ENCODE results near the gene TMEM171.

The TMEM171 gene

DNA sequence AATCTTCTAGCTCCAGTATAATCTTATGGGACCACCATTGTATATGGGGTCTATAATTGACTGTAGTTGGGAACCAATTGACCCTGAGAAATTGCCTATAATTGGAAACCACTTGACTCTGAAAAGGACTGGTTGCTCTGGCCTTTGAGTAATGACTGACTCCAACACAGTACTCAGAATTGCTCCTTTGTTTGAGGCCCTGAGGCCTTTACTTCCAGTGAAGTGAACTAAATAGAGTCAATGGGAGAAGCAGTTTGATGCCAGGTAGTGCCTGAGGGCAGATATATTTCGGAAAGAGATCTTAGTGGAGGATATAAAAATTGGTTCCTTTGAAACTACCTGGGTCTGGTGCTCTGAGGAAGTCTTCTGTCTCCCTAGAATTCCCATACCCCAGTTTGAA lies 16.0 kb upstream of the TMEM171 start:
- Histone ChIP-seq H3K4me1 (ENCODE audit: control insufficient read depth in 2 of 2, insufficient read depth in 2 of 2, low read length in 2 of 2) (no peaks in the 10 kb centered on the region), H3K9me3 (ENCODE audit: control insufficient read depth in 2 of 2, low read length in 2 of 2) (no peaks in the 10 kb centered on the region), H3K9ac (ENCODE audit: low read depth in 1 of 2, low read length in 2 of 2) (no peak overlapping the region), H3K4me3 (ENCODE audit: low read length in 2 of 2) (no peak overlapping the region), H3K27ac (ENCODE audit: low read depth in 2 of 2, low read length in 2 of 2) (no peak overlapping the region), H3K27me3 (ENCODE audit: control insufficient read depth in 2 of 2, insufficient read depth in 2 of 2, low read length in 2 of 2) (no peaks in the 10 kb centered on the region), H3K36me3 (ENCODE audit: control insufficient read depth in 2 of 2, insufficient read depth in 2 of 2, low read length in 2 of 2) (no peaks in the 10 kb centered on the region)

DNA sequence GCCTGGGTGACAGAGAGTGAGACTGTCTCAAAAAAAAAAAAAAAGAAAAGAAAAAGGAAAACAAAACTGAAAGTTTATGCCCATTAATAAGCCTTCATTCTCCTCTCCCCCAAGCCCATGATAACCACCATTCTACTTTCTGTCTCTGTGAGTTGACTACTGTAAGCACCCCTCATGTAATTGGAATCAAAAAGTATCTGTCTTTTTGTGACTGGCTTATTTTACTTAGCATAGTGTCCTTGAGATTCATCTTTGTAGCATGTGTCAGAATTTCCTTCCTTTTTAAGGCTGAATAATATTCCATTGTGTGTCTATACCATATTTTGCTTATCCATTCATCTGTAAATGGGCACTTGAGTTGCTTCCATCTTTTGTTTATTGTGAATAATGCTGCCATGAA lies 14.0 kb upstream of the TMEM171 start:
- H3K27me3 ChIP-seq (ENCODE audit: control insufficient read depth in 2 of 2, insufficient read depth in 2 of 2, low read length in 2 of 2): no peaks in the 10 kb centered on the region
- H3K4me1 ChIP-seq (ENCODE audit: control insufficient read depth in 2 of 2, insufficient read depth in 2 of 2, low read length in 2 of 2): no peaks in the 10 kb centered on the region
- no peaks in the 10 kb centered on the region for H3K9me3 ChIP-seq (ENCODE audit: control insufficient read depth in 2 of 2, low read length in 2 of 2)
- H3K36me3 ChIP-seq (ENCODE audit: control insufficient read depth in 2 of 2, insufficient read depth in 2 of 2, low read length in 2 of 2): no peaks in the 10 kb centered on the region
- H3K27ac ChIP-seq (ENCODE audit: low read depth in 2 of 2, low read length in 2 of 2): no peak overlapping the region
- no peak overlapping the region for H3K4me3 ChIP-seq (ENCODE audit: low read length in 2 of 2)
- H3K9ac ChIP-seq (ENCODE audit: low read depth in 1 of 2, low read length in 2 of 2): no peak overlapping the region

DNA sequence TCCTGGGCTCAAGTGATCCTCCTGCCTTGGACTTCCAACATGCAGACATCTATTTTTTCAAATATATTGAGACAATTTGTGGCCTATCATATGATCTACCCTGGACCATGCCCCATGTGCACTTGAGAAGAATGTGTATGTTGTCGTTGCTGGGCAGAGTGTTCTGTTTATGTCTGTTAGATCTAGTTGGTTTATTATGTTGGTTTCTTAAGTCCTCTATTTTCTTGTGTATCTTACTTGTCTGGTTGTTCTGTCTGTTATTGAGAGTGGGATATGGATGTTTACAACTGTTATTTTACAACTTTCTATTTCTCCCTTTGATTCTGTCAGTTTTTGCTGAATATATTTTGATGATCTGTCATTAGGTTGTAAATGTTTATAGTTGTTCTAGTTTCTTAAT lies 10.2 kb upstream of the TMEM171 start:
- H3K9ac ChIP-seq (ENCODE audit: low read depth in 1 of 2, low read length in 2 of 2): no peak overlapping the region
- no peaks in the 10 kb centered on the region for H3K27me3 ChIP-seq (ENCODE audit: control insufficient read depth in 2 of 2, insufficient read depth in 2 of 2, low read length in 2 of 2)
- H3K36me3 ChIP-seq (ENCODE audit: control insufficient read depth in 2 of 2, insufficient read depth in 2 of 2, low read length in 2 of 2): no peaks in the 10 kb centered on the region
- H3K4me1 ChIP-seq (ENCODE audit: control insufficient read depth in 2 of 2, insufficient read depth in 2 of 2, low read length in 2 of 2): peaks cover 0 to 3% of the 10 kb centered on the region in 2 donors
- no peak overlapping the region for H3K4me3 ChIP-seq (ENCODE audit: low read length in 2 of 2)
- H3K27ac ChIP-seq (ENCODE audit: low read depth in 2 of 2, low read length in 2 of 2): no peak overlapping the region
- H3K9me3 ChIP-seq (ENCODE audit: control insufficient read depth in 2 of 2, low read length in 2 of 2): peaks cover 0 to 4% of the 10 kb centered on the region in 2 donors

DNA sequence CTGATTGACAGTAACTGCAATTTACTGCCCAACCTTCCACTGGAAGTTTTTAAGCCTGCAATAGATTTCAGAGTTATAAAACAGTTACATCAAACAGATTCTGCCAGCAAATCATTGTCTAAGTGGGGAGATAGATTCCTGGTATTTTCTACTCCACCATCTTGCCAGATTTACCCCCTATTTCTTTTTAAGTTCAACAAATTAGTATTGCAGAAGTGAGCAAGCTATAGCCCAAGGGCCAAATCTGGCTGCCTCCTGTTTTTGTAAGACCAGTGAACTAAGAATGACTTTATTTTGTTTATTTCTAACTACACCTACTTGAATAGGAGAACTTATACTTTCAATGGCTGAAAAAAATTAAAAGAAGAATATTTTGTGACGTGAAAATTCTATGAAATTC lies 8.8 kb upstream of the TMEM171 start:
- no peak overlapping the region for H3K27ac ChIP-seq (ENCODE audit: low read depth in 2 of 2, low read length in 2 of 2)
- H3K27me3 ChIP-seq (ENCODE audit: control insufficient read depth in 2 of 2, insufficient read depth in 2 of 2, low read length in 2 of 2): no peaks in the 10 kb centered on the region
- peaks cover 0 to 4% of the 10 kb centered on the region in 2 donors for H3K9me3 ChIP-seq (ENCODE audit: control insufficient read depth in 2 of 2, low read length in 2 of 2)
- no peaks in the 10 kb centered on the region for H3K36me3 ChIP-seq (ENCODE audit: control insufficient read depth in 2 of 2, insufficient read depth in 2 of 2, low read length in 2 of 2)
- peaks cover 0 to 11% of the 10 kb centered on the region in 2 donors for H3K4me1 ChIP-seq (ENCODE audit: control insufficient read depth in 2 of 2, insufficient read depth in 2 of 2, low read length in 2 of 2)
- no peak overlapping the region for H3K9ac ChIP-seq (ENCODE audit: low read depth in 1 of 2, low read length in 2 of 2)
- H3K4me3 ChIP-seq (ENCODE audit: low read length in 2 of 2): no peak overlapping the region

DNA sequence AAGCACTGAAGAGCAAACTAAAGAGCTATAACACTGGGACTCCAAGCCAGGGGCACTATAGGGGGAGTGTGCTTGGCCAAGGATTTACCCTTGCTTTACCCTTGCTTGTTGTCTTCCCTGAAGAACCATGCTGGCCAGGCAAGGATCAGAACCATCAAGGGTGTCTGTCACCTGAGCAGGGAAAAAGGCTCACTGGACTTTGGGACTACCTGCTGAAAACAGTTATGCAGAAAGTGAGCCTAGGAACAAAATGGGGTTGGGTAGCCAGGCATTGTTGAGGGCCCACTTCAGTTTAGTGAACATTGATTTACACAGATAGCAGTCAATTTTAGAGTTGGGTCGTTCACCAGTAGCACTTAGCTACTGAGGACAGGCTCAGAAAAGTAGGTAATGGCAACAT lies 8.0 kb upstream of the TMEM171 start:
- H3K4me1 ChIP-seq (ENCODE audit: control insufficient read depth in 2 of 2, insufficient read depth in 2 of 2, low read length in 2 of 2): peaks cover 0 to 15% of the 10 kb centered on the region in 2 donors
- H3K27ac ChIP-seq (ENCODE audit: low read depth in 2 of 2, low read length in 2 of 2): no peak overlapping the region
- no peak overlapping the region for H3K4me3 ChIP-seq (ENCODE audit: low read length in 2 of 2)
- no peak overlapping the region for H3K9ac ChIP-seq (ENCODE audit: low read depth in 1 of 2, low read length in 2 of 2)
- H3K27me3 ChIP-seq (ENCODE audit: control insufficient read depth in 2 of 2, insufficient read depth in 2 of 2, low read length in 2 of 2): no peaks in the 10 kb centered on the region
- H3K9me3 ChIP-seq (ENCODE audit: control insufficient read depth in 2 of 2, low read length in 2 of 2): peaks cover 0 to 4% of the 10 kb centered on the region in 2 donors
- no peaks in the 10 kb centered on the region for H3K36me3 ChIP-seq (ENCODE audit: control insufficient read depth in 2 of 2, insufficient read depth in 2 of 2, low read length in 2 of 2)

DNA sequence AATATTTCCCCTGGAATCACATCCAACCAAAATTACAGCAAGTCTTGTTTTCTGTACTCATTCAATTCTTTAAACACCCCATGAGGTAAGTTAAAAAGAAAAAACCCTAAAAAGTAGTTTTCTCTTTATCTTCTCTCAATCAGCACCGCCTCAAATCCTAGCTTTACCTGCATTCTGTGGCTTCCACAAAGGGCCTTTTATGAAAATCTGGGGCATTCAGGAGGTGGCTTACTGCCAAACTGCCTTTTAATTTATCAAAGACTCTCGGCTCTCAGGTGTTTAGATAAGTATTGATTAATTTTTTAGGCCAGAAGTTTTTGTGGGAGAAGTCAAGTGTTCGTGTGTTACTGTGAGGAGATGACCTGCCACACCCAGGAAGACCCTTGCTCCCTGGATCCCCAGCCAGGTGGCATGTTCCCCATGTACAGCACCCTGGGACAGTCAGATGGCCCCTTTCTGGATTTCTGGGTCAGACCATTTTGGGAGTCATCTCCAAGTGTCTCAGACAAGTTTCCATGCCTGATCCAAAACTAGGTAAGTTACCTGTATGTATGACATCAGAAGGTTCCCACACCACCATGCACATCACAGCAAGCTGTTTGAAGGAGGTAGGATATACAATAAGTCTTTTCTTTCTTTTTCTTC lies 6.2 kb upstream of the TMEM171 start:
- Histone ChIP-seq H3K4me1 (ENCODE audit: control insufficient read depth in 2 of 2, insufficient read depth in 2 of 2, low read length in 2 of 2) (peaks cover 9 to 31% of the 10 kb centered on the region in 2 donors), H3K36me3 (ENCODE audit: control insufficient read depth in 2 of 2, insufficient read depth in 2 of 2, low read length in 2 of 2) (no peaks in the 10 kb centered on the region), H3K27ac (ENCODE audit: low read depth in 2 of 2, low read length in 2 of 2) (no peak overlapping the region), H3K9ac (ENCODE audit: low read depth in 1 of 2, low read length in 2 of 2) (no peak overlapping the region), H3K27me3 (ENCODE audit: control insufficient read depth in 2 of 2, insufficient read depth in 2 of 2, low read length in 2 of 2) (no peaks in the 10 kb centered on the region), H3K4me3 (ENCODE audit: low read length in 2 of 2) (no peak overlapping the region), H3K9me3 (ENCODE audit: control insufficient read depth in 2 of 2, low read length in 2 of 2) (peaks cover 0 to 4% of the 10 kb centered on the region in 2 donors)

DNA sequence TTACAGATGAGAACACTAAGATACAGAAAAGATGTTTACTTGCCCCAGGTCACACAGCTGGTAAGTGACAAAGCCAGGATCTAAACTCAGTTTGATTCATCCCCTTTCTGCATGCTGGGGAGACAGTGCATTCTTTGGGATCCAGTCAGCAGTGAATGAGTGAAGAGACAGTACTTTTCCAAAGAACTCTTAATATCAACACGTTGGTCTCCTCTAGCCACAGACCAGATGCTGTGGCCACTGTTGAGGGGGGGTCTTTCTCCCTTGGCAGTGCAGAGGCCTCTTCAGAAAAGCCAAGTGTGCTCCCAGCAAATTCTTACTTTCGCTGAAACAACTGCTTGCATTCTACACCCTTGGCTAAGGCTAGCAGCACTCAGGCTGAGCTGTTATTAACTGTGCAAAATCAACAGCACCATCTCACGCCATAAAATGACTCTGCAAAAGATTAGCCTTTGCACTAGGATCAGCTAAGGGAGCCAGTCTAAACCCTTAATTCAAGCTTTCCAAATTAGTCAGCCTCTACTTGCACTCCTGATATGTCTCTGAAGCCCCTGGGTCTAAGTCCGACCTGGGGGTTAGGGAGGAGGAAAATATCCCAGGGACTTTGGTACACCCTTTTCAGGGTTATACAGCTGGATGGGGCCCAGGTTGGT lies 4.8 kb upstream of the TMEM171 start:
- H3K27ac ChIP-seq (ENCODE audit: low read depth in 2 of 2, low read length in 2 of 2): peak overlapping the region in 1 of 2 donors; percentile 13
- peaks cover 18 to 41% of the 10 kb centered on the region in 2 donors for H3K4me1 ChIP-seq (ENCODE audit: control insufficient read depth in 2 of 2, insufficient read depth in 2 of 2, low read length in 2 of 2)
- H3K9me3 ChIP-seq (ENCODE audit: control insufficient read depth in 2 of 2, low read length in 2 of 2): peaks cover 0 to 4% of the 10 kb centered on the region in 2 donors
- no peak overlapping the region for H3K9ac ChIP-seq (ENCODE audit: low read depth in 1 of 2, low read length in 2 of 2)
- H3K36me3 ChIP-seq (ENCODE audit: control insufficient read depth in 2 of 2, insufficient read depth in 2 of 2, low read length in 2 of 2): no peaks in the 10 kb centered on the region
- no peaks in the 10 kb centered on the region for H3K27me3 ChIP-seq (ENCODE audit: control insufficient read depth in 2 of 2, insufficient read depth in 2 of 2, low read length in 2 of 2)
- no peak overlapping the region for H3K4me3 ChIP-seq (ENCODE audit: low read length in 2 of 2)

DNA sequence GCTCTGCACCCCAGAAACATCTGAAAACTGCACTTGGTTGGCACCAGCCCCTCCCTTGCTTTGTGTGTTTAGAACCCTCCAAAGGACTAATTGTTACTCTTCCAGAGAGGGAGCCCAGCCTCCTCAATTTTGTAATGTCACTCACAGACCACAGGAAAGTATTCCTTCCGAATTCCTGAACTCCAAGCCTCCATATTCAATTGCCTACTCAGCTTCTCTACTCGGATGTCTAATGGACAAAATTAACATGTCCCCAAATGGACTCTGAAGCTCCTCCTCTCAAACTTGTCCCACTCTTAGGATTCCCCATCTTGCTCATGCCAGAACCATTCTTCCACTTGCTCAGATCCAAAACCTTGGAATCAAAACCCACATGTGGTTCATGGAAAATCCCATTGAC lies 3.9 kb upstream of the TMEM171 start:
- H3K27ac ChIP-seq (ENCODE audit: low read depth in 2 of 2, low read length in 2 of 2): no peak overlapping the region
- H3K36me3 ChIP-seq (ENCODE audit: control insufficient read depth in 2 of 2, insufficient read depth in 2 of 2, low read length in 2 of 2): no peaks in the 10 kb centered on the region
- H3K9me3 ChIP-seq (ENCODE audit: control insufficient read depth in 2 of 2, low read length in 2 of 2): peaks cover 0 to 4% of the 10 kb centered on the region in 2 donors
- no peak overlapping the region for H3K9ac ChIP-seq (ENCODE audit: low read depth in 1 of 2, low read length in 2 of 2)
- H3K4me3 ChIP-seq (ENCODE audit: low read length in 2 of 2): no peak overlapping the region
- peaks cover 18 to 41% of the 10 kb centered on the region in 2 donors for H3K4me1 ChIP-seq (ENCODE audit: control insufficient read depth in 2 of 2, insufficient read depth in 2 of 2, low read length in 2 of 2)
- no peaks in the 10 kb centered on the region for H3K27me3 ChIP-seq (ENCODE audit: control insufficient read depth in 2 of 2, insufficient read depth in 2 of 2, low read length in 2 of 2)

DNA sequence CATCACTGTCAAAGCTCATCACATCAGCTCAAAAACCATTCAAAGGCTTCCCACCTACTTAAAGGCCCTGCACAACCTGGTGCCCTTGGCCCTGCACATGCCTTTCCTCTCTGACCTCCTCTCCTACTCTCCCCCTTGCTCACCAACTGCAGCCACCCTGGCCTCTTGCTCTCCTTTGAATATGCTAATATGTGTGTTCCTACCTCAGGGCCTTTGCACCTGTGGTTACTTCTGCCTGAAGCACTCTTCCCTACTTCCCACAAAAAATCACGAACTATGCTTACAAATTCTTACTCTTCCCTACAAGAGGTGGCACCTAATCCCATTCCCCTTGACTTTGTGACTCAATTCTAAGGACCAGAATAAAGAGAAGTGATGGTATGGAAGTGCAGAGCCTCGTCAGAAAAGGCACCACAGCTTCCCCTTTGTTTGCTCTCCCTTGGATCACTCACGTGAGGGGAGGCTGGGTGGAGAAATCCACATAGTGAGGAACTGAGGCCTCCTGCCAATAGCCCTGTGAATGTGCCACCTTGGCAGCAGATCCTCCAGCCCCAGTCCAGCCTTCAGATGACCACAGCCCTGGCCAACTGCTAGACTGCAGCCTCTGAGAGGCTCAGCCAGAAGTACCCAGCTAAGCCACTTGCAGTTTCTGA lies 3.2 kb upstream of the TMEM171 start:
- Histone ChIP-seq H3K27me3 (ENCODE audit: control insufficient read depth in 2 of 2, insufficient read depth in 2 of 2, low read length in 2 of 2) (no peaks in the 10 kb centered on the region), H3K9ac (ENCODE audit: low read depth in 1 of 2, low read length in 2 of 2) (no peak overlapping the region), H3K36me3 (ENCODE audit: control insufficient read depth in 2 of 2, insufficient read depth in 2 of 2, low read length in 2 of 2) (no peaks in the 10 kb centered on the region), H3K9me3 (ENCODE audit: control insufficient read depth in 2 of 2, low read length in 2 of 2) (peaks cover 0 to 4% of the 10 kb centered on the region in 2 donors), H3K4me3 (ENCODE audit: low read length in 2 of 2) (no peak overlapping the region), H3K4me1 (ENCODE audit: control insufficient read depth in 2 of 2, insufficient read depth in 2 of 2, low read length in 2 of 2) (peaks cover 18 to 43% of the 10 kb centered on the region in 2 donors), H3K27ac (ENCODE audit: low read depth in 2 of 2, low read length in 2 of 2) (peak overlapping the region; percentile 90 to 93)

DNA sequence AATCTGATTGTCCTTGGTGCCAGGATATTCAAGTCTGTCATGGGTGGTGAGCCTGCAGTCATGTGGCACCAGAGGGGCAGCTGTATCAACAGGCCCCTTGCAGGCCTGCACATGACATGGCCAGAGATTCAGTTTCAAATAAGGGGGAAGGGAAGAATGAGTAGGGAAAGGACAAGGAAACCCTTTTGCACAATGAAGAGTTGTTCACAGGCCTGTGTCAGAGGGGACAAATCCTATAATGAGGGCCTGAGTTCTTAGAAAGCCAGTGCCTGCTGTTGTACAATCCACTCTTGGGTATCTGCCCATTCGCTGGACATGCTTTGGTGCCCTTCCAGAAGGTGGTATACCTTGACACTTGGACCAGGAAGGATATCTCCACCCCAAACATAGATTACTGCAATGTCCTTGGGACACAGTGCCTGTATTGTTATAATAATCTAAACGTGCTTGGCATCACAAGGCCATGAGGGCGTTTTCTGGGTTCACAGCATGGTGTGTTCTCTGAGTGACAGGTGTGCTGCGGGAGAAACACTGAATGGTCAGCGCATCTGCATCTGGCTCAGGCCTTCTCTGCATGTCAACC lies 1.9 kb upstream of the TMEM171 start:
- Histone ChIP-seq H3K4me3 (ENCODE audit: low read length in 2 of 2) (peak overlapping the region in 1 of 2 donors; percentile 81), H3K36me3 (ENCODE audit: control insufficient read depth in 2 of 2, insufficient read depth in 2 of 2, low read length in 2 of 2) (peaks cover 2 to 4% of the 10 kb centered on the region in 2 donors), H3K27me3 (ENCODE audit: control insufficient read depth in 2 of 2, insufficient read depth in 2 of 2, low read length in 2 of 2) (no peaks in the 10 kb centered on the region), H3K4me1 (ENCODE audit: control insufficient read depth in 2 of 2, insufficient read depth in 2 of 2, low read length in 2 of 2) (peaks cover 25 to 55% of the 10 kb centered on the region in 2 donors), H3K9ac (ENCODE audit: low read depth in 1 of 2, low read length in 2 of 2) (peak overlapping the region; percentile 71 to 85), H3K27ac (ENCODE audit: low read depth in 2 of 2, low read length in 2 of 2) (peak overlapping the region; percentile 90 to 93), H3K9me3 (ENCODE audit: control insufficient read depth in 2 of 2, low read length in 2 of 2) (no peaks in the 10 kb centered on the region)
